Nephron progenitor cell (in vitro differentiated cells): ENCODE results near the gene ARID1B.
A peak's percentile ranks its signal among the peaks of the same experiment; 100 is the strongest.

Source experiments
- DNase-seq: peaks from one replicate; pipeline ENCODE4 v3.0.0; 2021
- H3K27ac Mint-ChIP-seq: 2 replicates; pipeline ENCODE4 v1.8.0; 2021; ENCODE audit warnings: mild to moderate bottlenecking, moderate library complexity, mixed read lengths
- H3K27me3 Mint-ChIP-seq: 2 replicates; pipeline ENCODE4 v1.8.0; 2021; ENCODE audit warnings: mild to moderate bottlenecking, low read depth, mixed read lengths; ENCODE audit not compliant: poor library complexity
- H3K36me3 Mint-ChIP-seq: 2 replicates; pipeline ENCODE4 v1.8.0; 2021; ENCODE audit warnings: low read depth, mixed read lengths
- H3K4me1 Mint-ChIP-seq: 2 replicates; pipeline ENCODE4 v1.8.0; 2021; ENCODE audit warnings: mixed read lengths
- H3K4me3 Mint-ChIP-seq: 2 replicates; pipeline ENCODE4 v1.8.0; 2021; ENCODE audit warnings: mild to moderate bottlenecking, moderate library complexity, mixed read lengths
- H3K9me3 Mint-ChIP-seq: 2 replicates; pipeline ENCODE4 v1.8.0; 2021; ENCODE audit warnings: mild to moderate bottlenecking, moderate library complexity, mixed read lengths
- CTCF ChIP-seq: fragments of 200-600 bp; sonication (generic); IDR thresholded peaks from 2 replicates; pipeline ENCODE4 v1.5.0; 2021; ENCODE audit warnings: antibody characterized with exemption

The ARID1B gene

GRCh38 chr6:157040191-157040590 is 263.0 kb downstream of the ARID1B start:
- Mint-ChIP-seq H3K27ac (no peak overlapping the region), H3K4me3 (no peak overlapping the region), H3K9me3 (no peaks in the 10 kb centered on the region), H3K36me3 (peaks cover 19% of the 10 kb centered on the region), H3K4me1 (peaks cover under 1% of the 10 kb centered on the region), H3K27me3 (no peaks in the 10 kb centered on the region)
- DNase-seq, result no peak
- no peak for TF ChIP-seq CTCF

- peak; percentile 46 for TF ChIP-seq CTCF
- peak overlapping the region; percentile 20 for H3K27ac Mint-ChIP-seq
- no peaks in the 10 kb centered on the region for H3K27me3 Mint-ChIP-seq
- H3K9me3 Mint-ChIP-seq, result no peaks in the 10 kb centered on the region
- no peak overlapping the region for H3K4me3 Mint-ChIP-seq
- peaks cover 7% of the 10 kb centered on the region for H3K36me3 Mint-ChIP-seq
- no peak for DNase-seq
- H3K4me1 Mint-ChIP-seq, result peaks cover 43% of the 10 kb centered on the region
These were observed 268.8 kb downstream of the ARID1B start for GRCh38 chr6:157045831-157046454.

- Mint-ChIP-seq H3K36me3 (peaks cover 4% of the 10 kb centered on the region), H3K27me3 (no peaks in the 10 kb centered on the region), H3K27ac (peak overlapping the region; percentile 38), H3K4me3 (no peak overlapping the region), H3K4me1 (peaks cover 46% of the 10 kb centered on the region), H3K9me3 (no peaks in the 10 kb centered on the region)
- no peak for DNase-seq
- no peak for TF ChIP-seq CTCF
These were observed 269.6 kb downstream of the ARID1B start for GRCh38 chr6:157046776-157047175.

GRCh38 chr6:157047328-157047727 is 270.1 kb downstream of the ARID1B start:
- Mint-ChIP-seq H3K9me3 (no peaks in the 10 kb centered on the region), H3K27me3 (no peaks in the 10 kb centered on the region), H3K36me3 (no peaks in the 10 kb centered on the region), H3K4me1 (peaks cover 46% of the 10 kb centered on the region), H3K27ac (no peak overlapping the region), H3K4me3 (no peak overlapping the region)
- no peak for DNase-seq
- TF ChIP-seq CTCF, result no peak

- H3K27me3 Mint-ChIP-seq, result no peaks in the 10 kb centered on the region
- H3K4me1 Mint-ChIP-seq, result peaks cover 46% of the 10 kb centered on the region
- no peaks in the 10 kb centered on the region for H3K36me3 Mint-ChIP-seq
- no peak overlapping the region for H3K27ac Mint-ChIP-seq
- H3K9me3 Mint-ChIP-seq, result no peaks in the 10 kb centered on the region
- no peak overlapping the region for H3K4me3 Mint-ChIP-seq
- no peak for TF ChIP-seq CTCF
- no peak for DNase-seq
These were observed 270.8 kb downstream of the ARID1B start for GRCh38 chr6:157047951-157048350.

- H3K27ac Mint-ChIP-seq, result no peak overlapping the region
- H3K9me3 Mint-ChIP-seq, result no peaks in the 10 kb centered on the region
- peaks cover under 1% of the 10 kb centered on the region for H3K36me3 Mint-ChIP-seq
- H3K4me1 Mint-ChIP-seq, result peaks cover 46% of the 10 kb centered on the region
- TF ChIP-seq CTCF, result no peak
- H3K4me3 Mint-ChIP-seq, result no peak overlapping the region
- DNase-seq, result no peak
- no peaks in the 10 kb centered on the region for H3K27me3 Mint-ChIP-seq
These were observed 272.0 kb downstream of the ARID1B start for GRCh38 chr6:157049133-157049532.
